ENCODE results near the gene SLC39A7.
A peak's percentile ranks its signal among the peaks of the same experiment; 100 is the strongest.

Gene SLC39A7

DNA sequence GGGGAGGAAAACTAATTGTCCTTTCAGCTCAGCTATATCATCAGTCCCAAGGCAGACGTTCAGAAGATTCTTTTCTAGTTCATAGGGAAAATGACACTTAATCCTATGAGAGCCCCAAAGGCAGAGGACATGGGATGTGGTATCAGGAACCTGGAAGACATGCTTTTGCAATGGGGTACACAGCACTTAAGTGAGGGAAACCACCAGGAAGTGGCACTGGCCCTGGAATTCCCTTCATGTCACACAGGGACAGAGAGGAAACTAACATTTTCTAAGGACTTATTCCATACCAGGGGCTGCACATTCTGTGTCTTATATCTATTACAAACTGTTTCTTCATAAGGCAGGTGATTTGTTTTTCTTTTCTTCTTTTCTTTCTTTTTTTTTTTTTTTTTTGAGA, 42.8 kb downstream of the SLC39A7 start:
- DNase-seq: no peak

DNA sequence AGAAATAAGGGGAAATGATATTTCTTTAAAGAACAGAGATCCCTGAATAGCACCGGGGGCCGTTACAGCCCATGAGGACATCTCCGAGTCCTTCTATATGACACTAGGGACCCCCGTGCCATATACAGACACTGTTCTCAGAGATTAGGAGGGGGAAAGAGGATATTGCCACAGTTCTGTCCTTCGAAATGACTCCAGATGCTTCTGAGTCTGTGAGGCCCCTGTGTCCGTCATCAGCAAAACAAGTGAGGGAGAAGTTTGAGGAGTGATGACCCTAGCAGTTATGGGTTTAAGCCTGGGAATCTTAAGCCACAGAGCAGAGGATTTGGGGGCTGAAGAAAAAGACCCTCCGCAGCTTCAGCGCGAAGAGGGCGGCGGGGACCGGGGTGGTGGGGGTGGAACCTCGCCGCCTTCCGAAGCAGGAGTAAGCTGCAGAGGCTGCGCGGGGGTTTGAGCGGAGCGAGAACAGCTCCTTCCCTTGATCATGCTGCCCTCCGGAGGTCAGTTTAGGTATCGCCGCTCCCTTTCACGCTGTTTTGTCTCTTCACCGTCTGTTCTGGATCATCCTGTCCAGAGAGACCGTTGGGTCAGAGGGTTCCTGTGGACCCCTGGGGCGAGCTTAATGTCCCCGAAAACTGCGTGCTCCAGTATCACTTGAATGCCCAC, 47.4 kb downstream of the SLC39A7 start:
- peak; percentile 74 for DNase-seq

DNA sequence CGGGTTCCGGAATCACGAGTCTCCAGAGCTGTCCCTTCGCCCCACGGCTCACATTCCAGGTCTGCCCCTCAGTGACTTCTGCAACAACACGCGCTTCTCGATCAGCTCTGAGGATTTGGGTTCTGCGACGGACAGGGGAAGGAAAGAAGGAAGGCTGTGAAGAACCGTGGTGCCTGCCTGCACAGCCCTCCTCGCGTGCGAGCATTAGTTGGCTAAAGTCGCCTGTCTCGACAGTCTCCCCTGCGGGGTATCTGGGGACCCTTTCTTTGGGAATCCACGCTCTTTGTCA, 47.9 kb downstream of the SLC39A7 start:
- DNase-seq: no peak

DNA sequence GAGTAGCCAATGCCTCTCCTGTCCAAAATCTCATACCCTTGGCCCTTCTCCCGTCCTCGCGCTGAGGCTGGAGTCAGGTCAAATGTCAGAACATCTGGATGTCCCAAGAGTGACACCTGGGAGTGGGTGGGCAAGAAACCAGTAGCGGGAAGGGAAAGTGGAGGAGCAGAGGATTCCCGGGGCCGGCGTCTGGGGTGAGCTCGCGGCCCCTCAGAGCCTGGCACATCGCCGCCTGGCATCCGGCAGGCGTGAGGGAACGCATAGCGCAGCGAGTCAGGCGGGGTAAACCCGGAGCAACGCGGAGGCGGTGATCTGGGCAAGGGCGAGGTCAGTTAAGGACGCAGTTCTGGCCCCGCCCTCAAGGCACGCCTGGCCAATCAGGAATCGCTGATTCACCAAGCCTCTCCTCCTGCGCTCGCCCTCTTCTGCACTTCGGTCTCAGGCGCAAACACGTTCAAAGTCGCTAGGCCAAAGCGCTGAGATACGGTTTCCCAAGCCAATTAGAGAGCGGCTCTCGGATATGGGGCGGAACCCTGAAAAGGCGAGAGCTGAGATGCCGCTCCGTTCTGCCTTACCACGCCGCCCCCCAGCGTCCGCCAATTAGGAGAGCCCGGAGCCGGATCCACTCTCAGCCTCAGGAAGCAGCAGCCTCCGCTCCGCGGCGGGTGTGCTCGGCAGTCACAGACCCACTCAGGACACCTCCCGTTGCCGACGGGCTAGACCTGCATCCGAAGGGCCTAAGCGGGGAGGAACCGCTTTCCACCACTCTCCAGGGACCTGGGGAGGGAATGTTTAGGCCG, 48.5 kb downstream of the SLC39A7 start:
- peak; percentile 97 for DNase-seq

DNA sequence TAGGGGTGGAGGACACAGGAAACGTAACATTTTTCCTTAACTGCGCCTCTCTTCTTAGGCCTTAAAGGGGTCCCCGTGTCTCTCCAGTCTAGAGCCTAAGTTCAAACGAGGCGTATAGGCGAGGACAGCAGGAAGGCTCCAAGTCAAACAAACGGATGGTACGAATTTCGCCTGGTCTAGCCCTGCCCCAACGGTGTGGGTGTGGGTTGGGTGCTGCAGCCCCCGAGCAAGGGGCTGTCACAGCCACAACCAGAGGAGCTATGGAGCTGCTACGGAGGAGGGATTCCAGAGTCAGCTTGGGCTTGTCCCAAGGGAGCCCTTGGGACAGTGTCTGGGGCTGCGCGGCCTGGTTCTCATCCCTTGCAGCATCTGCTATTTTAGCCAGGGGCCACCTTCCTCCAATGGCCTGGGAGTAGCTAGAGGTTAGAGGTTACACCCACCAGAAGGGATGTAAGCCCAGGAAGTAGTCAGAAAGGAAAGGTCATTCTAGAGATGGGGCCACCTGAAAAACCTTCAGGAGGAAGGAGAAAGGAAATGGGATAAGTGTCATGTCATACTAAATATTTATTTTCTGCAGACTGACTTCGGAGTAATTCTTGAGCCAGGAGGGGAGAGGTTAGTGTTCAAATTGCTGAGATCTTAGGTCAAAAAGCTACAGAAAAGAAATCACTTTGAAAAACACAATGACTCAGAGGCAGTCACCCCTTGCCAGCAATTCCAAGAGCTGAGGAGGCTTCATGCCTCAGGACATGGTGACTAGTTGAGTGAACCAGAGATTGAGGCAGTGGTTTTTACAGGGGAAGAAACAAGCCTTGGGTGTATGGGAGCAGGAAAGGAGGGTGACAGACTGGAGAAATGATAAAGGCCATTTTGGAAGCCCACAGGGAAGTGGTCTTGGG, 49.3 kb downstream of the SLC39A7 start:
- no peak for DNase-seq

DNA sequence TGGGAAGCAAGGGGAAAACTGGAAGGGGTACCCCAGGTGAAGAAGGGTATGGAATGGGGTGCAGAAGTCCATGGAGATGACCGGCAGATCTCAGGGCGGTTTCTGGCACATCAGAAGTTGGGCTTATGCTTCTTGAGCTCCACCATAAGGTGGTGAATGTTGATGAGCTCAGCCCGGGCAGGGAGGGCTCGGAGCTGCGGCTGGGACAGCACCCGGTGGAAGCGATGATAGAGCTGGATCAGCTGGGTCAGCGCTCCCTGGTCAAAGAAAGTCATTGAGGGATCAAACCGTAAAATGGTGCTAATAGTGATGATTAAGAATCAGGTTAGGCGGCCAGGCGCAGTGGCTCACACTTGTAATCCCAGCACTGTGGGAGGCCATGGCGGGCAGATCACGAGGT, 50.1 kb downstream of the SLC39A7 start:
- DNase-seq: no peak

DNA sequence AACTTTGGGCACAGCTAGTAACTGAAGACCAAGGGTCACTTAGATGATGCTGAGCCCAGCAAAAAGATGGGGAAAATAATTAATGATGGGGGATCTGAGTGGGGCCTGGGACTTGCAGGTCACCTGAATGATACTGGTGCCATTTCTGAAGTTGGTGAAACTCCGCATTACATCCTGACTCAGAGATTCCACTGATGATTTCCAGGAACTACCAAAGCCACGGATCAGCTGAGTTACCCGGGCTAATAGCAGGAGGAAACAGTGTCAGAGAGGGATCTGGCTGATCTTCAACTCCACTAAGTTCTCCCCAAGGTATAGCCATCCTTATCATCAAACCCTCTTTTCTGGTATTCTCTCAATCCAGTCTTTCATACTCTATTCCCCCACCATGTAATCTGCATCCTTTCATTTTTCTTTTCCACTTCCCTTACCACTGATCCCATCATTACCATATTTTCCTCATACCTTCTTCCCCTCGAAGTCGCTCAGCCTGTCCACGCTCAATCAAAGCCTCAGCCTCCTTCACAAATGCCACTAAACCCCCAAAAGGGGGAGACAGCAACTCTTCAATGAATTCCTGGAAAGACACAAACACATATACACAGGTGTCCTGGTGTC, 50.8 kb downstream of the SLC39A7 start:
- no peak for DNase-seq

DNA sequence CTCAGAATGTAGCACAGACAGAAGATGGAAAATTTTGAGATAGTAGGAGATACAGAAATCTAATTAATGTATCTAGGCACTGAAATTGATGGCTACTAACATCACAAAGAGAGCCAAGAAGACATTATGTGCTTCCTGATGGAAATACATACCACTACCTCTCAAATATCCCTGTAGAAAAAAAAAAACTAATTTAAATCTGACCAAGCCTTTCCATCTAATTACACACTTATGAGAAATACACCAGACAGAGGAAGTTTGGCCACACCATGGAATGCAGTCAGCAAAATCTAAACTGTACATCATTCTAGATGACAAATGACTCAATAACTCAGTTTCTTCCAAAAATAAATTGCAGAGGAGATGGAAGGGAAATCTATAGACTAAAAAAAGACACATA, 52.1 kb downstream of the SLC39A7 start:
- no peak for DNase-seq
